HEK293 (cell line): ENCODE measurements around the gene PET100.

Source experiments
- CTCF ChIA-PET: fragments of 350-600 bp; formaldehyde crosslinking; extraction: SDS; loops from one replicate; lab custom pipeline; 2021; ENCODE audit warnings: antibody characterized with exemption; lab: Yijun Ruan, JAX
- POLR2A ChIA-PET: fragments of 300-600 bp; formaldehyde crosslinking; extraction: SDS; loops from one replicate; lab custom pipeline; 2020; ENCODE audit warnings: antibody characterized with exemption, inconsistent platforms; lab: Yijun Ruan, JAX
- H3K27ac ChIP-seq: fragments of 200-500 bp; sonication (Bioruptor generic); 2 replicates; pipeline ENCODE4 v1.5.1; 2014; ENCODE audit warnings: low read depth, low read length, control low read depth, inconsistent platforms; ENCODE audit errors: extremely low read depth
- H3K36me3 ChIP-seq, 2 experiments: fragments of 200-500 bp in 1 of 2; sonication (Bioruptor generic) in 1 of 2; 1 replicate in 1 of 2; 2 replicates in 1 of 2; pipeline ENCODE4 v1.5.1; 2014 to 2017; ENCODE audit warnings: inconsistent platforms in 2 of 2, low read length in 2 of 2; ENCODE audit not compliant: control insufficient read depth in 2 of 2, insufficient read depth in 1 of 2
- H3K4me1 ChIP-seq: fragments of 200-500 bp; sonication (Bioruptor generic); 2 replicates; pipeline ENCODE4 v1.5.1; 2014; ENCODE audit warnings: mild to moderate bottlenecking, low read length, inconsistent platforms; ENCODE audit not compliant: control insufficient read depth, insufficient read depth
- H3K4me3 ChIP-seq: 2 replicates; pipeline ENCODE4 v1.5.1; 2011; ENCODE audit warnings: low read depth, mild to moderate bottlenecking, control low read depth, low read length, moderate library complexity
- H3K9me3 ChIP-seq: fragments of 200-500 bp; sonication (Bioruptor generic); 2 replicates; pipeline ENCODE4 v1.5.1; 2014; ENCODE audit warnings: low read depth, low read length, inconsistent platforms; ENCODE audit not compliant: control insufficient read depth, insufficient read depth
- ELK4 ChIP-seq: IDR thresholded peaks from 2 replicates; pipeline ENCODE4 v1.6.1; 2011; ENCODE audit warnings: mild to moderate bottlenecking, low read depth, low read length, borderline replicate concordance
- GFI1B ChIP-seq: fragments of 450-650 bp; formaldehyde crosslinking; IDR thresholded peaks from 2 replicates; pipeline ENCODE4 v1.5.1; 2016; ENCODE audit warnings: missing biosample characterization, missing genetic modification characterization
- OSR2 ChIP-seq: fragments of 450-650 bp; formaldehyde crosslinking; IDR thresholded peaks from 2 replicates; pipeline ENCODE4 v1.5.1; 2016; ENCODE audit warnings: missing biosample characterization, missing genetic modification characterization
- SCRT1 ChIP-seq: fragments of 450-650 bp; formaldehyde crosslinking; IDR thresholded peaks from 2 replicates; pipeline ENCODE4 v1.5.1; 2016; ENCODE audit warnings: missing biosample characterization, missing genetic modification characterization, borderline replicate concordance
- ZBTB1 ChIP-seq: fragments of 450-650 bp; formaldehyde crosslinking; IDR thresholded peaks from 2 replicates; pipeline ENCODE4 v1.5.1; 2016; ENCODE audit warnings: missing biosample characterization, missing genetic modification characterization
- ZBTB17 ChIP-seq: fragments of 450-650 bp; formaldehyde crosslinking; IDR thresholded peaks from 2 replicates; pipeline ENCODE4 v1.5.1; 2016; ENCODE audit warnings: missing biosample characterization, missing genetic modification characterization
- ZEB2 ChIP-seq: fragments of 450-650 bp; formaldehyde crosslinking; IDR thresholded peaks from 2 replicates; pipeline ENCODE4 v1.5.1; 2016; ENCODE audit warnings: missing biosample characterization, missing genetic modification characterization
- ZFHX2 ChIP-seq: fragments of 450-650 bp; formaldehyde crosslinking; conservative IDR thresholded peaks from 2 replicates; pipeline ENCODE4 v1.5.1; 2016; ENCODE audit warnings: missing biosample characterization, missing genetic modification characterization
- ZNF140 ChIP-seq: fragments of 450-650 bp; formaldehyde crosslinking; IDR thresholded peaks from 2 replicates; pipeline ENCODE4 v1.5.1; 2016; ENCODE audit warnings: missing biosample characterization, missing genetic modification characterization
- ZNF148 ChIP-seq: fragments of 450-650 bp; formaldehyde crosslinking; IDR thresholded peaks from 2 replicates; pipeline ENCODE4 v1.5.0; 2017; ENCODE audit warnings: missing biosample characterization, missing genetic modification characterization, borderline replicate concordance
- ZNF18 ChIP-seq: fragments of 450-650 bp; formaldehyde crosslinking; IDR thresholded peaks from 2 replicates; pipeline ENCODE4 v1.5.1; 2016; ENCODE audit warnings: missing biosample characterization, missing genetic modification characterization
- ZNF24 ChIP-seq: fragments of 450-650 bp; formaldehyde crosslinking; IDR thresholded peaks from 2 replicates; pipeline ENCODE4 v1.5.1; 2016; ENCODE audit warnings: missing biosample characterization, missing genetic modification characterization
- ZNF274 ChIP-seq, 2 experiments: fragments of 200-500 bp in 1 of 2; fragments of 450-650 bp in 1 of 2; sonication (Bioruptor generic) in 1 of 2; formaldehyde crosslinking in 1 of 2; IDR thresholded peaks; 2 replicates each; pipeline versions ENCODE4 v1.5.1 to v1.6.1; 2014 to 2016; ENCODE audit warnings: borderline replicate concordance in 1 of 2, inconsistent platforms in 1 of 2, low read length in 1 of 2, missing biosample characterization in 1 of 2, missing genetic modification characterization in 1 of 2
- ZNF335 ChIP-seq: fragments of 450-650 bp; formaldehyde crosslinking; conservative IDR thresholded peaks from 2 replicates; pipeline ENCODE4 v1.5.1; 2016; ENCODE audit warnings: missing biosample characterization, missing genetic modification characterization
- ZNF366 ChIP-seq: fragments of 450-650 bp; formaldehyde crosslinking; conservative IDR thresholded peaks from 2 replicates; pipeline ENCODE4 v1.5.1; 2016; ENCODE audit warnings: missing biosample characterization, missing genetic modification characterization
- ZNF449 ChIP-seq: fragments of 450-650 bp; formaldehyde crosslinking; IDR thresholded peaks from 2 replicates; pipeline ENCODE4 v1.5.1; 2017; ENCODE audit warnings: missing biosample characterization, mild to moderate bottlenecking, missing genetic modification characterization, moderate library complexity
- ZNF548 ChIP-seq: fragments of 450-650 bp; formaldehyde crosslinking; IDR thresholded peaks from 2 replicates; pipeline ENCODE4 v1.5.1; 2016; ENCODE audit warnings: missing biosample characterization, missing genetic modification characterization
- ZNF558 ChIP-seq: fragments of 450-650 bp; formaldehyde crosslinking; IDR thresholded peaks from 2 replicates; pipeline ENCODE4 v1.5.1; 2016; ENCODE audit warnings: missing biosample characterization, missing genetic modification characterization
- ZNF776 ChIP-seq: fragments of 450-650 bp; formaldehyde crosslinking; IDR thresholded peaks from 2 replicates; pipeline ENCODE4 v1.5.0; 2017; ENCODE audit warnings: missing biosample characterization, missing genetic modification characterization, borderline replicate concordance

Gene PET100

GRCh38 chr19:7652061-7652641 lies 22.6 kb downstream of the PET100 start (continued):
- TF ChIP-seq ZNF18, result peak; percentile 33; the same call in 1 of the 2 replicates
- 0 out of 2 replicates have a peak, but pooled peaks have one; percentile 65 for TF ChIP-seq ZNF24
- peak; percentile 54; the same call in 1 of the 2 replicates for TF ChIP-seq ZNF558 (tag by site-specific recombination)
- peak; percentile 89 for TF ChIP-seq ZEB2 (tag by site-specific recombination)
- TF ChIP-seq ZNF366 (tag by site-specific recombination), result peak; percentile 67
- no peak for TF ChIP-seq ZNF274 (IDR thresholded peaks at IDR 0.05; ENCODE audit: low read length)
- TF ChIP-seq ZNF274 (tag by site-specific recombination; IDR thresholded peaks at IDR 0.05; ENCODE audit: borderline replicate concordance), result no peak
- TF ChIP-seq ZNF140, result no peak
- TF ChIP-seq ZFHX2 (tag by site-specific recombination), result peak; percentile 77
- TF ChIP-seq ZBTB17, result peak; percentile 58
- TF ChIP-seq SCRT1, result 0 out of 2 replicates have a peak, but pooled peaks have one; percentile 29
- TF ChIP-seq ZNF335 (tag by site-specific recombination), result peak; percentile 87
- no peak for TF ChIP-seq ZBTB1 (tag by site-specific recombination)
- TF ChIP-seq ZNF548, result no peak

GRCh38 chr19:7654401-7654800 lies 24.8 kb downstream of the PET100 start:
- ChIA-PET CTCF (interaction anchor here (0.7 to 2.6 kb wide), 3 partner anchors 86 to 198 kb away, joined by 3 to 8 read pairs (median 4); no protein-coding TSS in a partner anchor), POLR2A (no interaction called here)
- Histone ChIP-seq H3K4me3 (no peak overlapping the region), H3K36me3 (no peaks in the 10 kb centered on the region), H3K4me1 (no peaks in the 10 kb centered on the region), H3K9me3 (no peaks in the 10 kb centered on the region), H3K27ac (no peak overlapping the region)
- no peak for TF ChIP-seq ZNF449
- TF ChIP-seq ELK4, result no peak
- TF ChIP-seq GFI1B (tag by site-specific recombination), result no peak
- TF ChIP-seq ZNF148, result no peak
- no peak for TF ChIP-seq ZNF776
- peak; percentile 40; the same call in 1 of the 2 replicates for TF ChIP-seq OSR2 (tag by site-specific recombination)
